ENCODE data around the gene HOXA3. TPM values are rescaled to one million over a fixed set of nuclear protein-coding genes. Genes with fewer than 3 reads are reported as not detected.

The HOXA3 gene
- total RNA-seq, 4 donors from 2014 or later: 3.4 to 3.9 (median 3.6) TPM

DNA sequence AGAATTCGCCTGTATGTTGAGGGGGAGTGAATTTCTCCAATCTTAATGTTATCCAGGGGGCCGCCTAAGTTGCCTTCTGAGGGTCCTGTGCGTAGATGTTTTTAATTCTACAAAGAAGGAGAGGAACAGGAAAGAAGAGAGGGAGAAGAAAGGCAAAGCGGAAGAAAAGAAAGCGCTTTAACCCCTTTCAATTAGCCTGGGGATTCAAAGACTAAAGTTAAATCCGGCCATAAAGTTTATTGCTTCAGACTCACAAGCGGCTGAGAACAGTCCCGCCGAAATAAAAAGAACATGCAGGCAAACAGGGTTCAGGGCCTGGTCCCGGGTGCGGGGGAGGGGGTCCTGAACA, 13.4 kb downstream of the HOXA3 start:
- TF ChIP-seq, protein P1, sequence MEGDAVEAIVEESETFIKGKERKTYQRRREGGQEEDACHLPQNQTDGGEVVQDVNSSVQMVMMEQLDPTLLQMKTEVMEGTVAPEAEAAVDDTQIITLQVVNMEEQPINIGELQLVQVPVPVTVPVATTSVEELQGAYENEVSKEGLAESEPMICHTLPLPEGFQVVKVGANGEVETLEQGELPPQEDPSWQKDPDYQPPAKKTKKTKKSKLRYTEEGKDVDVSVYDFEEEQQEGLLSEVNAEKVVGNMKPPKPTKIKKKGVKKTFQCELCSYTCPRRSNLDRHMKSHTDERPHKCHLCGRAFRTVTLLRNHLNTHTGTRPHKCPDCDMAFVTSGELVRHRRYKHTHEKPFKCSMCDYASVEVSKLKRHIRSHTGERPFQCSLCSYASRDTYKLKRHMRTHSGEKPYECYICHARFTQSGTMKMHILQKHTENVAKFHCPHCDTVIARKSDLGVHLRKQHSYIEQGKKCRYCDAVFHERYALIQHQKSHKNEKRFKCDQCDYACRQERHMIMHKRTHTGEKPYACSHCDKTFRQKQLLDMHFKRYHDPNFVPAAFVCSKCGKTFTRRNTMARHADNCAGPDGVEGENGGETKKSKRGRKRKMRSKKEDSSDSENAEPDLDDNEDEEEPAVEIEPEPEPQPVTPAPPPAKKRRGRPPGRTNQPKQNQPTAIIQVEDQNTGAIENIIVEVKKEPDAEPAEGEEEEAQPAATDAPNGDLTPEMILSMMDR (IDR thresholded peaks at IDR 0.05; ENCODE audit: low read depth): no peak

DNA sequence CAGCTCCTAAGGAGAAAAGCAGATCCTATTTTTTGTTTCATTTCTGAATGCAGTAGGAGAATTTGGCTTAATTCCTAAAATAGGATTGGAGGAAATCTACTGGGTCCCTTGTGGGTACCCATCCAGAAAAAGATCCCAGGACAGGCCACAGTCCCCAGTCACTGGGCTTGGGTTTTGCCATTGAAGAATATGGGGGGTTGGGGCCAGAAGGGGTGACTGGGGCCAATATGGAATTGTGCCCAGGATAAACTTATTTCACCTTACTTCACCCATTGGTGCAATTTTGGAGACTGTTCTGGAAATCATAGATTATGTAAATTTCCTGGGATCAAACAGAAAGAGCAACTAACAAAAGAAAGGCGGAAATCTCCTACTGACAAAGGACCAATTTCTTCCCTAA, 13.9 kb downstream of the HOXA3 start:
- TF ChIP-seq, protein P1 (IDR thresholded peaks at IDR 0.05; ENCODE audit: low read depth): no peak

DNA sequence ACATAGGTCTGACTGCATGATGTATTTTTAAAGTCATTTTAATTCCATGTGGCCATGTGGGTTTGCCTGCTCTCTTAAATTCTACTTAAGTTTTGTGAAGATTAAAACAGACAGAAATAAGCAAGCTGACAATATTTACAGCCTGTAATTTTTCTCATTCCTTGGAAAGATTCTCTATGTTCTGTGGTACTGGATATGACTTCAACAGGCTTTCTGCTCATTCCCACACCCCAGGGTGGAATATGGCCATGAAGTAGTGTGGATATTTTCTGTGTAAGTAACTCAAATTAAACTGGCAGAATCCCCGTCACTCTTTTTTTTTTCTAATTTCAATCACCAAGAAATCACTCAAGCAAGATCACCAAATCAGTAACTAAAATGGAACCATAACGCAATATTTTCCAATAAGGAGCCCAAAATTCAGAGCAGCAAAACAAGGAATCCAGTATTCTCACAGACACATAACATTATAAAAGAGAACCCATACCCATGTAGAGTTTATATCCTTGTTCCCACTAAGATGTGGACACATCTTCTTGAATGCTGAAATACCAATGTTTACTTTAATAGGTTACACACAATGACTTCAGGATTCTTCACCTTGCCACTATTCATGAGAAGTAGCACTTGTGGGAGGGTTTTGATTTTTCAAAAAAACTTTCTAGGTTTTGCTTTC, 14.6 kb downstream of the HOXA3 start:
- TF ChIP-seq, protein P1 (IDR thresholded peaks at IDR 0.05; ENCODE audit: low read depth): no peak

DNA sequence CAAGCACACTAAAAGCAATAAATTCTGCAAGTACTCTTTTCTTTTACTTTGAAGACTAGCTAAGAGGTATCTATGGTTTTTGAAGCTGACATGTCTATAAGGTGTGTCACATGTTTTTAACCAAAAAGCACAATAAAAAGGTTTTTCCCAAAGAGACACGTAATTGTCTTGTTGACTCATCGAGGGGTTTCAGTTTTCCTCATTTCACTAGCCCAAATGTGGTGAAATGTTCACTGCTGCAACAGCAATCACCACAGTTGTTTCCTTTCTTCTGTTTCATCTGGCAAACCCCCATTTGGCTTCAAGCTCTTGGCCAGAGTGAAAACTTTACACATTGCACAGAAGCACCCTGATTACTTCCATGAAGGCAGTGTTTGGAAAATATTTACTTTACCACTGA, 18.0 kb downstream of the HOXA3 start:
- TF ChIP-seq, protein P1 (IDR thresholded peaks at IDR 0.05; ENCODE audit: low read depth): no peak

DNA sequence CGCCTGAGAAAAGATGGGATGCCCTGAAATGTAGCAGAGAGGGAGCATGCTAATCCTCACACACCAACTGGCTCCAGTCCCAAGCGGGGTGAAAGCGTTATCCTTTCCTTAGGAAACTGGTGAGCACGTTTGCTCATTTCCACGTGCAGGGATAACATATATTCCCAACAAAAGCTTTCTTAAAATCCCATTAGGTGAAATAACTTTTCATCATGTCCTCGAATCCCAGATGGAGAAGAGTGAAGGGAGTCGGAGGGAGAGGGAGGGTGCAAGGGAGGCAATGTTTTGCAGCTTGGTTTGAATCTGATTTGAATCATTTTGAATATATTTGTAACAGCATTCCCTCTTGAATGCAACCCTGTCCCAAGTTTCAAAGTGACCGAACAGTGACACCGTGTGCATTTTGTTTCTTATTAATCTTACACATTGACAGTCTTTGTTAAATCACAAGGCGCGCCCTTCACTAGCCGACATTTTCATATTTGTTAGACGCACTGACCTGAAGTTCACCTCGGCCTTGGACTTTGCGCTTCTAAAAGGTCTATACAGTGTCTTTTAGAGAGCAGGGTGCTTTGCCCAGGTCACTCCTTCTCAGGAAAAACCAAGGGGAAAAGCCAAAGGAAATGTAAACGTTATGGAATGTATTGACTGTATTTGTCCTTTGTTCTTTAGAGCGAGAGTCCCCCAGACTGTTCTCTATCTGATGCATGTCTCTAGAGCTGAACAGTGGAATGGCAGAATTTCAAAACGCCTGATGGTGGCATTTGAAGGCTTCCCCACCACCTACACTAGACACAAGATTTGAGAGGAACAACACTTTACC, 18.8 kb downstream of the HOXA3 start:
- TF ChIP-seq, protein P1 (IDR thresholded peaks at IDR 0.05; ENCODE audit: low read depth): no peak

DNA sequence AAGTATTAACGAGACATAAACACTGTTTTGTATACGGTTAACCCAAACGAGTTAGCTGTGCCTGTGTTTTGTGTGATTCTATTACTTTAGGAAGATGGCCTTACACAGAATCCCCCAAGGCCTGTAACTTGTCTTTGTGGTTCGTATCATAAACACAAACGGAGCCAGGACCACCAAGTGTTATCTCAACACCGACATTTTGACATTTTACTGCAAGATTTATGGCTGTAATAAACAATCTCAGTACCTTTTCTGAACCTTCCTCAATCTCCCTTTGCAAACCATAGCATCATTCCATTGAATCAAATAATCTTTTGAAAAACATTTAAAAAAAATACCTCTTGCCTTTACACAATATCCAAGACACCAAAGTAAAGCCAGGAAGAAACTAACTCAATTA, 19.4 kb downstream of the HOXA3 start:
- TF ChIP-seq, protein P1 (IDR thresholded peaks at IDR 0.05; ENCODE audit: low read depth): no peak

DNA sequence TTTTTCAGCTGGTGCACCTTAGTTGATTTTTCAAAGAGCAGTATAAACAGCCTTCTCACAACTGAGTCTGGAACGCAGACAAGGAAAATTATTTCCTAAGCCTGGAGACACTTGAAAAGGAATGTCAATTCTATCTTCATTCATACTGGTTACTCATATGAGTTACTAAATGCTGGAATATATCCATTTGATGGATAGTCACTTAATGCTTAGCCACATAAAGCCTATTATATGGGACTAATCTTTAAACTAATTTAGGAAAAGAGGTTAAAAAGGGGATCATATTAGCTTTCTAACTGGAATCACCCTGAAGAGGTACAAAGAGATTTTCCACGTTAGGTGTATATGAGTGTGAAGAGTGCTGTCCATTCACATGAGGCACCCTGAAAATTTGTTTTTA, 20.2 kb downstream of the HOXA3 start:
- TF ChIP-seq, protein P1 (IDR thresholded peaks at IDR 0.05; ENCODE audit: low read depth): no peak

Measured in subcutaneous adipose tissue (tissue), 4 donors.